Activated naive CD4-positive, alpha-beta T cell treated with anti-CD3 and anti-CD28 coated beads, Interleukin-2, amount 50 U/mL, for 72 hours (primary cell): ENCODE results near the gene AGT. TPM values are rescaled to one million over a fixed set of nuclear protein-coding genes. Genes with fewer than 3 reads are reported as not detected.

Source experiments
- ATAC-seq, 2 donors: fragments of 150-1000 bp; cut with Tn5 transposase; 2 replicates each; pipeline ENCODE4 v1.10.0; 2021; ENCODE audit warnings: mild to moderate bottlenecking in 2 of 2, moderate library complexity in 2 of 2
- DNase-seq, 2 donors: peaks; one replicate each; pipeline ENCODE4 v3.0.0; 2021 to 2022; ENCODE audit warnings: low spot score in 2 of 2
- H3K27ac Mint-ChIP-seq, 2 donors: one replicate each; pipeline ENCODE4 v1.8.0; 2022; ENCODE audit warnings: mild to moderate bottlenecking in 2 of 2, mixed read lengths in 2 of 2
- H3K36me3 Mint-ChIP-seq, 2 donors: one replicate each; pipeline ENCODE4 v1.8.0; 2022; ENCODE audit warnings: mixed read lengths in 2 of 2
- H3K9me3 Mint-ChIP-seq, 2 donors: one replicate each; pipeline ENCODE4 v1.8.0; 2022; ENCODE audit warnings: mixed read lengths in 2 of 2
- total RNA-seq, 2 donors: library from RNA; stranded (reverse); gene quantifications; one replicate each; pipeline ENCODE4 v1.2.3, GENCODE V29; 2022

The AGT gene
- not detected for total RNA-seq

GRCh38 chr1:230713915-230714764 lies at the start of gene AGT:
AGT (minus strand) TSS chr1:230714122; CDS start chr1:230710823, 3,299 bp downstream.
- ATAC-seq (no peak), DNase-seq (no peak)
- H3K36me3 Mint-ChIP-seq = no peaks in the 10 kb centered on the region
- H3K27ac Mint-ChIP-seq = no peak within 1 kb of the TSS
- H3K9me3 Mint-ChIP-seq = peaks cover 0 to 4% of the 10 kb centered on the region in 2 donors

GRCh38 chr1:230761443-230762167 lies 47.7 kb upstream of the AGT start:
- no peak for DNase-seq
- H3K27ac Mint-ChIP-seq = no peak overlapping the region
- H3K9me3 Mint-ChIP-seq = no peaks in the 10 kb centered on the region
- no peaks in the 10 kb centered on the region for H3K36me3 Mint-ChIP-seq
- ATAC-seq = no peak

- no peaks in the 10 kb centered on the region for H3K36me3 Mint-ChIP-seq
- no peaks in the 10 kb centered on the region for H3K9me3 Mint-ChIP-seq
- no peak overlapping the region for H3K27ac Mint-ChIP-seq
- DNase-seq (no peak), ATAC-seq (no peak)
Measured at GRCh38 chr1:230760360-230760827, 46.5 kb upstream of the AGT start.

GRCh38 chr1:230759369-230760065 lies 45.6 kb upstream of the AGT start:
- Mint-ChIP-seq H3K27ac (no peak overlapping the region), H3K9me3 (no peaks in the 10 kb centered on the region), H3K36me3 (no peaks in the 10 kb centered on the region)
- ATAC-seq (no peak), DNase-seq (no peak)

GRCh38 chr1:230758709-230759368 lies 44.9 kb upstream of the AGT start:
- no peak for DNase-seq
- no peaks in the 10 kb centered on the region for H3K36me3 Mint-ChIP-seq

GRCh38 chr1:230757856-230758708 lies 44.2 kb upstream of the AGT start:
- DNase-seq = no peak
- Mint-ChIP-seq H3K9me3 (no peaks in the 10 kb centered on the region), H3K36me3 (no peaks in the 10 kb centered on the region), H3K27ac (no peak overlapping the region)
- no peak for ATAC-seq

More at GRCh38 chr1:230758709-230759368, 44.9 kb upstream of the AGT start:
- ATAC-seq = no peak
- no peak overlapping the region for H3K27ac Mint-ChIP-seq
- H3K9me3 Mint-ChIP-seq = no peaks in the 10 kb centered on the region

- ATAC-seq = no peak
- DNase-seq = no peak
- Mint-ChIP-seq H3K36me3 (no peaks in the 10 kb centered on the region), H3K9me3 (no peaks in the 10 kb centered on the region), H3K27ac (no peak overlapping the region)
Measured at GRCh38 chr1:230754796-230755195, 40.9 kb upstream of the AGT start.

GRCh38 chr1:230753586-230754251 lies 39.8 kb upstream of the AGT start:
- H3K27ac Mint-ChIP-seq = no peak overlapping the region
- no peaks in the 10 kb centered on the region for H3K36me3 Mint-ChIP-seq
- DNase-seq (peak in 1 of 2 donors; percentile 13), ATAC-seq (peak; percentile 53 to 58)
- H3K9me3 Mint-ChIP-seq = no peaks in the 10 kb centered on the region

- H3K9me3 Mint-ChIP-seq = no peaks in the 10 kb centered on the region
- DNase-seq (no peak), ATAC-seq (no peak)
- no peaks in the 10 kb centered on the region for H3K36me3 Mint-ChIP-seq
- H3K27ac Mint-ChIP-seq = no peak overlapping the region
Measured at GRCh38 chr1:230753191-230753585, 39.3 kb upstream of the AGT start.

GRCh38 chr1:230752407-230752806 lies 38.5 kb upstream of the AGT start:
- no peaks in the 10 kb centered on the region for H3K9me3 Mint-ChIP-seq
- DNase-seq (no peak), ATAC-seq (no peak)
- H3K27ac Mint-ChIP-seq = no peak overlapping the region
- no peaks in the 10 kb centered on the region for H3K36me3 Mint-ChIP-seq

- Mint-ChIP-seq H3K9me3 (no peaks in the 10 kb centered on the region), H3K27ac (peak overlapping the region in 1 of 2 donors; percentile 14), H3K36me3 (no peaks in the 10 kb centered on the region)
- ATAC-seq (no peak), DNase-seq (no peak)
Measured at GRCh38 chr1:230750986-230751625, 37.2 kb upstream of the AGT start.

GRCh38 chr1:230750576-230750975 lies 36.7 kb upstream of the AGT start:
- ATAC-seq = no peak
- Mint-ChIP-seq H3K36me3 (no peaks in the 10 kb centered on the region), H3K27ac (no peak overlapping the region), H3K9me3 (no peaks in the 10 kb centered on the region)
- no peak for DNase-seq

- H3K27ac Mint-ChIP-seq = no peak overlapping the region
- DNase-seq (no peak), ATAC-seq (no peak)
- no peaks in the 10 kb centered on the region for H3K36me3 Mint-ChIP-seq
- no peaks in the 10 kb centered on the region for H3K9me3 Mint-ChIP-seq
Measured at GRCh38 chr1:230749635-230750034, 35.7 kb upstream of the AGT start.

GRCh38 chr1:230749150-230749549 lies 35.2 kb upstream of the AGT start:
- H3K36me3 Mint-ChIP-seq = no peaks in the 10 kb centered on the region
- DNase-seq (no peak), ATAC-seq (no peak)
- no peak overlapping the region for H3K27ac Mint-ChIP-seq
- no peaks in the 10 kb centered on the region for H3K9me3 Mint-ChIP-seq
